B cell (primary cell): ENCODE data around the gene STYX. TPM values are rescaled to one million over a fixed set of nuclear protein-coding genes. Genes with fewer than 3 reads are reported as not detected.

Source experiments
- ATAC-seq: fragments of 200-7000 bp; cut with Tn5 transposase; one replicate; pipeline ENCODE4 v1.10.0; 2021; ENCODE audit warnings: low read depth, mild to moderate bottlenecking, moderate number of reproducible peaks, moderate library complexity
- CTCF ChIA-PET: fragments of 350-600 bp; sonication (Branson Sonifier 250); formaldehyde crosslinking; loops from one replicate; lab custom pipeline; 2021; ENCODE audit warnings: antibody characterized with exemption, inconsistent platforms; lab: Charles Lee
- POLR2A ChIA-PET: fragments of 350-600 bp; sonication (Branson Sonifier 250); formaldehyde crosslinking; loops from one replicate; lab custom pipeline; 2021; ENCODE audit warnings: antibody characterized with exemption; lab: Charles Lee
- DNase-seq: peaks from one replicate; pipeline ENCODE4 v3.0.0; 2013
- H2AFZ ChIP-seq: 2 replicates; pipeline ENCODE4 v1.6.1; 2012; ENCODE audit warnings: mild to moderate bottlenecking, low read depth, low read length; ENCODE audit not compliant: insufficient read depth, poor library complexity, severe bottlenecking
- H3K27ac ChIP-seq, 2 donors: 1 replicate in 1 of 2; 2 replicates in 1 of 2; pipeline ENCODE4 v1.5.1; 2012 to 2013; ENCODE audit warnings: low read length in 2 of 2, mild to moderate bottlenecking in 2 of 2, moderate library complexity in 1 of 2
- H3K27me3 ChIP-seq, 4 experiments: fragments of 200-600 bp in 1 of 4; sonication (generic) in 1 of 4; replicated peaks in 1 of 4; 1 replicate in 2 of 4; 2 replicates in 2 of 4; pipeline versions ENCODE4 v1.6.1 to v1.7.0; 2013 to 2016; ENCODE audit warnings: low read length in 3 of 4, mild to moderate bottlenecking in 2 of 4, mixed read lengths in 1 of 4, moderate library complexity in 1 of 4; ENCODE audit not compliant: insufficient read depth in 4 of 4, control insufficient read depth in 3 of 4; ENCODE audit errors: control extremely low read depth in 1 of 4
- H3K36me3 ChIP-seq, 2 experiments: replicated peaks in 1 of 2; 1 replicate in 1 of 2; 2 replicates in 1 of 2; pipeline versions ENCODE4 v1.6.1 to v1.7.1; 2013; ENCODE audit warnings: low read length in 1 of 2; ENCODE audit not compliant: insufficient read depth in 2 of 2, control insufficient read depth in 1 of 2; ENCODE audit errors: control extremely low read depth in 1 of 2, extremely low read depth in 1 of 2
- H3K4me1 ChIP-seq, 2 donors: fragments of 200-600 bp in 1 of 2; sonication (generic) in 1 of 2; 1 replicate in 1 of 2; 2 replicates in 1 of 2; pipeline versions ENCODE4 v1.5.1 to v1.6.1; 2013 to 2017; ENCODE audit warnings: low read length in 2 of 2; ENCODE audit not compliant: control insufficient read depth in 2 of 2, insufficient read depth in 2 of 2
- H3K4me2 ChIP-seq: replicated peaks from 2 replicates; pipeline ENCODE3; 2012; ENCODE audit warnings: mild to moderate bottlenecking, low read depth, low read length; ENCODE audit not compliant: poor library complexity, severe bottlenecking
- H3K4me3 ChIP-seq, 5 experiments: fragments of 200-600 bp in 1 of 5; sonication (generic) in 1 of 5; 1 replicate in 3 of 5; 2 replicates in 2 of 5; pipeline versions ENCODE4 v1.5.1 to v1.7.0; 2011 to 2016; ENCODE audit warnings: low read length in 4 of 5, mild to moderate bottlenecking in 4 of 5, low read depth in 2 of 5, control low read depth in 1 of 5, moderate library complexity in 1 of 5; ENCODE audit not compliant: insufficient read depth in 1 of 5; ENCODE audit errors: control extremely low read depth in 1 of 5, extremely low read depth in 1 of 5
- H3K79me2 ChIP-seq: fragments of 200-600 bp; sonication (generic); one replicate; pipeline ENCODE4 v1.6.0; 2016; ENCODE audit warnings: low read length; ENCODE audit not compliant: control insufficient read depth, insufficient read depth
- H3K9ac ChIP-seq: fragments of 200-600 bp; sonication (generic); 2 replicates; pipeline ENCODE4 v1.6.1; 2017; ENCODE audit warnings: mild to moderate bottlenecking, low read length, moderate library complexity
- H3K9me3 ChIP-seq, 3 donors: one replicate each; pipeline versions ENCODE4 v1.6.1 to v1.7.1; 2013; ENCODE audit warnings: low read length in 2 of 3; ENCODE audit not compliant: control insufficient read depth in 2 of 3, insufficient read depth in 1 of 3; ENCODE audit errors: control extremely low read depth in 1 of 3
- H4K20me1 ChIP-seq: 2 replicates; pipeline ENCODE4 v1.6.0; 2012; ENCODE audit warnings: mild to moderate bottlenecking, low read length; ENCODE audit not compliant: insufficient read depth, control insufficient read depth, poor library complexity, severe bottlenecking
- H3K27ac Mint-ChIP-seq: one replicate; pipeline ENCODE4 v1.8.0; 2021; ENCODE audit warnings: mixed read lengths
- H3K27me3 Mint-ChIP-seq: one replicate; pipeline ENCODE4 v1.8.0; 2021; ENCODE audit warnings: mixed read lengths
- H3K4me1 Mint-ChIP-seq: one replicate; pipeline ENCODE4 v1.8.0; 2021; ENCODE audit warnings: mixed read lengths
- H3K4me3 Mint-ChIP-seq: one replicate; pipeline ENCODE4 v1.8.0; 2021; ENCODE audit warnings: mixed read lengths
- H3K9me3 Mint-ChIP-seq: one replicate; pipeline ENCODE4 v1.8.0; 2022; ENCODE audit warnings: mixed read lengths; ENCODE audit not compliant: insufficient read depth
- EZH2 ChIP-seq: IDR thresholded peaks from 2 replicates; pipeline ENCODE4 v1.6.1; 2012; ENCODE audit warnings: borderline replicate concordance, low read depth, mild to moderate bottlenecking, moderate library complexity, low read length; ENCODE audit not compliant: insufficient read depth, poor library complexity, severe bottlenecking
- WGBS: methylation state at CpG from one replicate; pipeline ENCODE4 v1.1.5; 2013; ENCODE audit warnings: missing lambda C conversion rate; ENCODE audit not compliant: insufficient coverage; 5-methylcytosine and 5-hydroxymethylcytosine counted together
- intact Hi-C: fragments of 100-400 bp; cut with micrococcal nuclease; formaldehyde crosslinking; loops from one replicate; pipeline ENCODE4 v1.10.0; 2022
- polyA plus RNA-seq: library from polyadenylated mRNA; depleted of rRNA; stranded (reverse); fragments of >200 nt; gene quantifications from 2 replicates; pipeline ENCODE4 v1.2.3, GENCODE V29; 2012
- total RNA-seq, 2 donors: library from RNA; stranded (reverse); fragments of 120-200 nt in 1 of 2; gene quantifications; 1 replicate in 1 of 2; 2 replicates in 1 of 2; pipeline versions ENCODE4 v1.2.3 to v1.2.4, GENCODE V29; 2013 to 2022
- TF ChIP-seq, protein P1 (sequence below): fragments of 200-600 bp; IDR thresholded peaks from one replicate; pipeline ENCODE4 v1.8.0; 2022; ENCODE audit warnings: antibody characterized with exemption, mild to moderate bottlenecking

STYX gene
- total and polyA plus RNA-seq, 2 donors (not counting 1 experiment from before 2014, with no cell fraction given), result 5.0 to 15.7 TPM

DNA sequence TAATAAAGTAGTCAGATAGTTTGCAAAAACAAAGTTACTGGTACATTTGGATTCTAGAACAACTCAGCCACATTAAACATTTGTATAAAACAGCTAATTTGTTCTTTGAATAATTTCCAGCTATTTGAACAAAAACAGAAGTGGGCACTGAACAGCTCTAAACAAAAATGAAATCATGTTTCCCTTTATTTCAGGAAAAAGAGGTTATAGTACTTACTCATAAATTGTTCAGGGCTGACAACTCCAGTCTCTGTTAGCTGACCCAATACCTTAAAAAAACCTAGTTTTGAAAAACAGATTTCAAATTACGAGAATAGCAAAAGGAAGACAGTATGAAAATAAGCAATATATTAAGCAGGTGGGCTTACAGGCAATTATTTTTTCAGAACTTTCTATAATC, 53.2 kb downstream of the STYX start:
- POLR2A ChIA-PET, result no interaction called here
- H3K36me3 ChIP-seq, result peaks cover 0 to 3% of the 10 kb centered on the region in 2 experiments
- Mint-ChIP-seq H3K27me3 (no peaks in the 10 kb centered on the region), H3K9me3 (no peaks in the 10 kb centered on the region), H3K4me1 (peaks cover 1% of the 10 kb centered on the region), H3K27ac (no peak overlapping the region), H3K4me3 (no peak overlapping the region)
- peaks cover 2% of the 10 kb centered on the region for H3K79me2 ChIP-seq
- no peaks in the 10 kb centered on the region for H3K9me3 ChIP-seq
- H4K20me1 ChIP-seq, result no peaks in the 10 kb centered on the region
- H3K4me1 ChIP-seq, result no peaks in the 10 kb centered on the region
- intact Hi-C loops, result loop anchor here (10.0 kb wide), 1 partner anchor 798 kb away; the partner anchor contains the start of gene RTRAF
- no peak overlapping the region for H3K4me3 ChIP-seq
- H3K27ac ChIP-seq, result no peak overlapping the region
- H3K9ac ChIP-seq, result no peak overlapping the region
- no peak for DNase-seq
- H3K27me3 ChIP-seq, result no peaks in the 10 kb centered on the region
- no peak overlapping the region for H2AFZ ChIP-seq
- WGBS, result no CpG with 5 or more reads among the region's 1 CpG
- H3K4me2 ChIP-seq, result no peak overlapping the region
- CTCF ChIA-PET, result no interaction called here
- no peak for ATAC-seq
- no peak for TF ChIP-seq EZH2
- TF ChIP-seq, protein P1, sequence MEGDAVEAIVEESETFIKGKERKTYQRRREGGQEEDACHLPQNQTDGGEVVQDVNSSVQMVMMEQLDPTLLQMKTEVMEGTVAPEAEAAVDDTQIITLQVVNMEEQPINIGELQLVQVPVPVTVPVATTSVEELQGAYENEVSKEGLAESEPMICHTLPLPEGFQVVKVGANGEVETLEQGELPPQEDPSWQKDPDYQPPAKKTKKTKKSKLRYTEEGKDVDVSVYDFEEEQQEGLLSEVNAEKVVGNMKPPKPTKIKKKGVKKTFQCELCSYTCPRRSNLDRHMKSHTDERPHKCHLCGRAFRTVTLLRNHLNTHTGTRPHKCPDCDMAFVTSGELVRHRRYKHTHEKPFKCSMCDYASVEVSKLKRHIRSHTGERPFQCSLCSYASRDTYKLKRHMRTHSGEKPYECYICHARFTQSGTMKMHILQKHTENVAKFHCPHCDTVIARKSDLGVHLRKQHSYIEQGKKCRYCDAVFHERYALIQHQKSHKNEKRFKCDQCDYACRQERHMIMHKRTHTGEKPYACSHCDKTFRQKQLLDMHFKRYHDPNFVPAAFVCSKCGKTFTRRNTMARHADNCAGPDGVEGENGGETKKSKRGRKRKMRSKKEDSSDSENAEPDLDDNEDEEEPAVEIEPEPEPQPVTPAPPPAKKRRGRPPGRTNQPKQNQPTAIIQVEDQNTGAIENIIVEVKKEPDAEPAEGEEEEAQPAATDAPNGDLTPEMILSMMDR, result no peak

DNA sequence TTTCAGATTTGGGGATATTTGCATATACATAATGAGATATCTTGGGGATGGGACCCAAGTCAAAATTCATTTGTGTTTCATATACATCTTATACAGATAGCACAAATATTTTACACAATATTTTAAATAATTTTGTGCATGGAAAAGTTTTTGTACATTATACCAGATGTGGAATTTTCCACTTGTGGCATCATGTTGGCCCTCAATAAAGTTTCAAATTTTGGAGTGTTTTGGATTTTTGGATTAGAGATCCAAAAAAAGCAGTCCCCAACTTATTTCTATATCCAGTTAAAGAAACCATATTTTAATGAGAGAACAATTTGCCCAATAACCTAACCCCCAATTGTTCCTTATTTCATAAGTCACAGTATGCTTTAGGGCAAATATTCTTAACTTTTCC, 56.9 kb downstream of the STYX start:
- Mint-ChIP-seq H3K4me3 (no peak overlapping the region), H3K27me3 (no peaks in the 10 kb centered on the region), H3K27ac (no peak overlapping the region), H3K4me1 (peaks cover 23% of the 10 kb centered on the region), H3K9me3 (no peaks in the 10 kb centered on the region)
- peaks cover 0 to 3% of the 10 kb centered on the region in 2 experiments for H3K36me3 ChIP-seq
- DNase-seq, result no peak
- H2AFZ ChIP-seq, result no peak overlapping the region
- ChIA-PET CTCF (interaction anchor here (0.5 kb wide), 1 partner anchor 10 kb away, joined by 3 read pairs; no protein-coding TSS in a partner anchor), POLR2A (interaction anchor here (0.6 kb wide), 1 partner anchor 72 kb away, joined by 3 read pairs; no protein-coding TSS in a partner anchor)
- intact Hi-C loops, result loop anchor here (10.0 kb wide), 1 partner anchor 802 kb away; the partner anchor contains the start of gene RTRAF
- TF ChIP-seq, protein P1, result no peak
- TF ChIP-seq EZH2, result no peak
- H3K4me1 ChIP-seq, result peaks cover 12 to 17% of the 10 kb centered on the region in 2 donors
- ATAC-seq, result no peak
- H3K4me2 ChIP-seq, result no peak overlapping the region
- H3K79me2 ChIP-seq, result peaks cover 9% of the 10 kb centered on the region
- H3K9ac ChIP-seq, result no peak overlapping the region
- no peak overlapping the region for H3K27ac ChIP-seq
- no peak overlapping the region for H3K4me3 ChIP-seq
- H3K9me3 ChIP-seq, result no peaks in the 10 kb centered on the region
- no peaks in the 10 kb centered on the region for H3K27me3 ChIP-seq
- no peaks in the 10 kb centered on the region for H4K20me1 ChIP-seq
